ENCODE results near the gene LRRC26. TPM values are rescaled to one million over a fixed set of nuclear protein-coding genes. Genes with fewer than 3 reads are reported as not detected.
"Not testable (repeated sequence)": the region's sequence is repeated elsewhere in the genome, so short reads cannot be mapped to it uniquely, and the experiment has no call there.

LRRC26 gene
- total RNA-seq, 1 experiment from 2014 or later: not detected

DNA sequence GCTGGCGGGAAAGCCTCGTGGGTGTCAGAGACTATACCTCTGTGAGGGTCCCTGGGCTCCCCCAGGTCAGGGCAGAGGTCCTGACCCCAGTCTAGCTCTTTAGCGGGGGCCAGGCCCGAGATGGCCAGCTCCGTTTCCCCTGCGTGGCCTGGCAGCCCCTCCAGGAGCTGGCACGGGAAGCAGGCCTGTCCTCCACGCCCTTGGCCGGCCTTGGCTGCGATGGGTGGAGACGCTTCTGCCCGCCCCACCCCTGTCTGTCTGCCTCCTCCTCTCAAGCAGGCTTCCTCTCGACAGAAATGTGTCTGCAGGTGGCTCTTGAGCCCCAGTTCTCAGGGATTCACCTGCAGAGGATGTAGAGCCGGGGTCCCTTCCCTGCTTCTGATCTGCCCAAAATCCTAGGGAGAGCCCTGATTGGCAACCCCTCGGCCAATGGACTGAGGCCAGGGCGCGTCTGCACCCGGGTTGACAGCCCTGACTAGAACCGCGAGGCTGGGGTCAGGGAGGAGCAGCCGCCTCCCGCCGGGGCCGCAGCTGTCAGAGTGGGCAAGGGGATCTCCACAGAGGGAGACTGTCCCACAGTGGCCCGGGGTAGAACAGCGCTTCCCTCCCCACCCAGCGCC lies 33.5 kb downstream of the LRRC26 start:
- intact Hi-C loops (cut with micrococcal nuclease; ENCODE audit: unreplicated experiment): no loop called here
- ChIA-PET POLR2A (ENCODE audit: low non-redundant PET) (no interaction called here), CTCF (no interaction called here)
- H3K27ac ChIP-seq (ENCODE audit: low read depth, low read length, poor library complexity, severe bottlenecking): no peak overlapping the region
- no peak for TF ChIP-seq EZH2 (IDR thresholded peaks at IDR 0.05; ENCODE audit: borderline replicate concordance, low read depth, low read length, poor library complexity, severe bottlenecking)
- TF ChIP-seq, protein P1, sequence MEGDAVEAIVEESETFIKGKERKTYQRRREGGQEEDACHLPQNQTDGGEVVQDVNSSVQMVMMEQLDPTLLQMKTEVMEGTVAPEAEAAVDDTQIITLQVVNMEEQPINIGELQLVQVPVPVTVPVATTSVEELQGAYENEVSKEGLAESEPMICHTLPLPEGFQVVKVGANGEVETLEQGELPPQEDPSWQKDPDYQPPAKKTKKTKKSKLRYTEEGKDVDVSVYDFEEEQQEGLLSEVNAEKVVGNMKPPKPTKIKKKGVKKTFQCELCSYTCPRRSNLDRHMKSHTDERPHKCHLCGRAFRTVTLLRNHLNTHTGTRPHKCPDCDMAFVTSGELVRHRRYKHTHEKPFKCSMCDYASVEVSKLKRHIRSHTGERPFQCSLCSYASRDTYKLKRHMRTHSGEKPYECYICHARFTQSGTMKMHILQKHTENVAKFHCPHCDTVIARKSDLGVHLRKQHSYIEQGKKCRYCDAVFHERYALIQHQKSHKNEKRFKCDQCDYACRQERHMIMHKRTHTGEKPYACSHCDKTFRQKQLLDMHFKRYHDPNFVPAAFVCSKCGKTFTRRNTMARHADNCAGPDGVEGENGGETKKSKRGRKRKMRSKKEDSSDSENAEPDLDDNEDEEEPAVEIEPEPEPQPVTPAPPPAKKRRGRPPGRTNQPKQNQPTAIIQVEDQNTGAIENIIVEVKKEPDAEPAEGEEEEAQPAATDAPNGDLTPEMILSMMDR (conservative IDR thresholded peaks at IDR 0.05; ENCODE audit: low read depth, low read length): no peak
- no peaks in the 10 kb centered on the region for H3K36me3 ChIP-seq (ENCODE audit: insufficient read depth, low read length, poor library complexity, severe bottlenecking)
- H3K9me3 ChIP-seq (ENCODE audit: low read depth, low read length, poor library complexity, severe bottlenecking): no peaks in the 10 kb centered on the region
- no TSS peak for BruUV-seq (replicated peaks)
- peaks cover 81% of the 10 kb centered on the region for H3K27me3 ChIP-seq (replicated peaks; ENCODE audit: insufficient read depth, low read depth, low read length, poor library complexity)
- H3K4me3 ChIP-seq (ENCODE audit: low read depth, low read length, poor library complexity, severe bottlenecking): no peak overlapping the region
- H3K4me1 ChIP-seq (ENCODE audit: insufficient read depth, low read length, poor library complexity, severe bottlenecking): no peaks in the 10 kb centered on the region
- no peak for DNase-seq (ENCODE audit: low spot score)

DNA sequence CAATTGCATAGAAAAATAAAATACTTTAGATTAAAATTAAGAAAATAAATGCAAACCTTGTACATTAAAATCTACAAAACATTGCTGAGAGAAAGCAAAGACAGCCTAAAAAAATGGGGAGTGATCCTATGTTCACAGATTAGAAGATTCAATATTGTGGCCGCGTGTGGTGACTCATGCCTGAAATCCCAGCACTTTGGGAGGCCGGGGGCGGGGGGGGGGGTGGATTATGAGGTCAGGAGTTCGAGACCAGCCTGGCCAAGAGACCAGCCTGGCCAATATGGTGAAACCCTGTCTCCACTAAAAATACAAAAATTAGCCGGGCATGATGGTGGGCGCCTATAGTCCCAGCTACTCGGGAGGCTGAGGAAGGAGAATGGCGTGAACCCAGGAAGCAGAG lies 34.7 kb downstream of the LRRC26 start:
- DNase-seq (ENCODE audit: low spot score); BruUV-seq (replicated peaks); H3K4me3 ChIP-seq (ENCODE audit: low read depth, low read length, poor library complexity, severe bottlenecking); CTCF ChIA-PET; intact Hi-C loops (cut with micrococcal nuclease; ENCODE audit: unreplicated experiment); H3K4me1 ChIP-seq (ENCODE audit: insufficient read depth, low read length, poor library complexity, severe bottlenecking); H3K9me3 ChIP-seq (ENCODE audit: low read depth, low read length, poor library complexity, severe bottlenecking); POLR2A ChIA-PET (ENCODE audit: low non-redundant PET); H3K27ac ChIP-seq (ENCODE audit: low read depth, low read length, poor library complexity, severe bottlenecking); H3K36me3 ChIP-seq (ENCODE audit: insufficient read depth, low read length, poor library complexity, severe bottlenecking): not testable (repeated sequence)
- H3K27me3 ChIP-seq (replicated peaks; ENCODE audit: insufficient read depth, low read depth, low read length, poor library complexity): peaks cover 69% of the 10 kb centered on the region

DNA sequence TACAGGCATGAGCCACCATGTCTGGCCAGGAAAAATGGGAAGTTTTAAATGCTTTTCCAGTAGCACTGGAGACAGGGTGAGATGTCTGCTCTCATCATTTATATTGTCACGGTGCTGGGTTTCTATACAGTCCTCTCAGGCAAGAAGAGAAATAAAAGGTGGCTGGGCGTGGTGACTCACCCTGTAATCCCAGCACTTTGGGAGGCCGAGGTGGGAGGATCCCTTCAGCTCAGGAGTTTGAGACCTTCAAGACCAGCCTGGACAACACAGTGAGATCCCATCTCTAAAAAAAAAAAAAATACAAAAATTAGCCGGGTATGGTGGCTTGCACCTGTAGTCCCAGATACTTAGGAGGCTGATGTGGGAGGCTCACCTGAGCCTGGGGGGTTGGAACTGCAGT lies 35.7 kb downstream of the LRRC26 start:
- POLR2A ChIA-PET (ENCODE audit: low non-redundant PET): no interaction called here
- Histone ChIP-seq H3K4me3 (ENCODE audit: low read depth, low read length, poor library complexity, severe bottlenecking) (no peak overlapping the region), H3K9me3 (ENCODE audit: low read depth, low read length, poor library complexity, severe bottlenecking) (peaks cover 9% of the 10 kb centered on the region), H3K27me3 (replicated peaks; ENCODE audit: insufficient read depth, low read depth, low read length, poor library complexity) (peaks cover 59% of the 10 kb centered on the region), H3K27ac (ENCODE audit: low read depth, low read length, poor library complexity, severe bottlenecking) (no peak overlapping the region), H3K4me1 (ENCODE audit: insufficient read depth, low read length, poor library complexity, severe bottlenecking) (no peaks in the 10 kb centered on the region), H3K36me3 (ENCODE audit: insufficient read depth, low read length, poor library complexity, severe bottlenecking) (no peaks in the 10 kb centered on the region)
- no peak for TF ChIP-seq EZH2 (IDR thresholded peaks at IDR 0.05; ENCODE audit: borderline replicate concordance, low read depth, low read length, poor library complexity, severe bottlenecking)
- TF ChIP-seq, protein P1 (conservative IDR thresholded peaks at IDR 0.05; ENCODE audit: low read depth, low read length): no peak
- intact Hi-C loops (cut with micrococcal nuclease; ENCODE audit: unreplicated experiment): no loop called here
- DNase-seq (ENCODE audit: low spot score): no peak
- BruUV-seq (replicated peaks): no TSS peak
- CTCF ChIA-PET: interaction anchor here (0.7 kb wide), 1 partner anchor 62 kb away, joined by 6 read pairs; no protein-coding TSS in a partner anchor

Data from A673 (cell line).